Activated naive CD4-positive, alpha-beta T cell treated with anti-CD3 and anti-CD28 coated beads, Interleukin-2, amount 50 U/mL, for 16 hours (primary cell): ENCODE measurements around the gene TSPOAP1.

Experiments used
- DNase-seq: peaks from one replicate; pipeline ENCODE4 v3.0.0-alpha.2; 2020

Gene TSPOAP1

DNA sequence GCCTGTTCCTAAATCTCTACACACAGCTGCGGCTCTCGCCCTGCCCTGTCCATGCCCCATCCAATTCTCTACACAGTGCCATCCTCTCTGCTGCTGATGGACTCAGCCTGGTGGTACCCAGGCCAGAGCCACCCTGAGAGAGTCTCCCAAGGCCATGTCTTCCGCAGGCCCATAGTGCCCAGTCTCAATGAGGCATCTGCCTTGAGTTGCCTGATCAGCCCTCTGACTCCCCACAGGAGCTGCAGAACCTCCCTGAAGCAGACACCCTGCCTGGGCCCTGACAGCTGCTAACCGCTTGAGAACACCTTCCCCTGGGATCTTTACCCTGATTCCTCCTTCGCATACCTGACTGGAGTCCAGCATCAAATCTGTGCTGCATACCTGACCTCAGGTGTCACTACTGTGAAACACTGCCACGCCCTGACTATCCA, 13.3 kb downstream of the TSPOAP1 start:
- no peak for DNase-seq

DNA sequence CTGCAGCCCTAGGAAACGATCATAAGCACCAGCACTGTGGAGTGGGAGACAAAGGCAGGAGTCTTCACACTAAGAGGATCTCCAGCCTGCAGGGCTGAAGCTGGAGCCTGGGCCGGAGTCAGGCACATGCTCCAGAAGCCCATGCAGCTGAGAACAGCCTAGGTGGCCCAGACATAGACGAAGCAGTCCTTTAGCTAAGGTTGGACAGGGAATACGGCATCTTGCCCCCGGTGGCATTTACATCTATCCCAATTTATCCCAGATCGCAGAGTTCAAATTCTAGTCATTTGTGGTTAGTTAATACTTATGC, 13.9 kb downstream of the TSPOAP1 start:
- DNase-seq: no peak

DNA sequence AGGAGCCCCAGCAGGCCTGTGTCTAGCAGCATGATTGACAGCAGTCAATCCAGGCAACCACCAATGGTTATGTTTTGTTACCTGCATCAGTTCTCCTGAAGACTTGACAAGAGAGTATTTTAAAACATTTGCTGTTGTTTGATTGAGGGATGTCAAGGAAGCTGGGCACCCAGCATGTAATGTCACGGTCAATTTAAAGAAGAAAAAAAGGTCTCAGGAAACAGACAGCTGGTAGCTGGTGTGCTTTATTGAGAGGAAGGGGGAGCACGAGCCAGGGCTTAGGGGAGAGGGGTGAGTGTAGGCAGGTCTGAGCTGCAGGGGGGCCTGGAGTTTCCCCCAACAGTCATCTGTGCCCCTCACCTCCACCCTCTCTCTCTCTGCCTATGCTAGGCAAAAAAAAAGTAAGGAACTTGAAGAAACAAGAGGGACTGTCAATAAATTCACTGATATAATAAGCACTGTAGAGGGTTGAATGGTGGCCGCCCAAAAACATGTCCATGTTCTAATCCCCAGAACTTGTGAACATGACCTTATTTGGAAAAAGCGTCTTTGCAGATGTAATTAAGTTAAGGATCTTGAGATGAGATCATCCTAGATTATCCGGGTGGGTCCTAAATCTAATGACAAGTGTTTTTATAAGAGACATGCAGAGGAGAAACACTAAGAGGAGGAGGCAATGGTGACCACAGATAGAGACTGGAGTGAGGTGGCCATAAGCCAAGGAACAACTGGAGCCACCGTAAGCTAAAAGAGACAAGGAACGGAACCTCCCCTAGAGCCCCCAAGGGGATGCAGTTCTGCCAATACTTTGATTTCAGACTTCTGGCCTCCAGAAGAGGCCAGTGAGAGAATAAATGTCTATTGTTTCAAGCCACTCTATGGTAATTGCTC, 14.5 kb downstream of the TSPOAP1 start:
- DNase-seq: no peak

DNA sequence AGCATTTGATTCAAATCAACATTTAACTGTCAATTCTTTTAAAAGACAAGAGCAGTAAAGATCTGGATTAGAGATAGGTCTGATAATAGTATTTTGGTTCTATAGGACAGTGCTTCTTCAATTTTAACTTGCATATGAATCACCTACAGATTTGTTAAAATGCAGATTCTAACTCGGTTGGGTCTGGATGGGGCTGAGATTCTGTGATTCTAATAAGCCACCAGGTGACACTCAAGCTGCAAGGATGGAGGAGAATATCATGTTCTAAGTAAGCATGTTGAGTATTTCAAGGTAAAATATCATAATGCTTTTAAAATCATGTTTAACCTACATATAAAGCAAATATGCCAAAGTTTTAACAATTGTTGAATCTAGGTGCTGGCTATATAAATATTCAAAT, 15.8 kb downstream of the TSPOAP1 start:
- no peak for DNase-seq

DNA sequence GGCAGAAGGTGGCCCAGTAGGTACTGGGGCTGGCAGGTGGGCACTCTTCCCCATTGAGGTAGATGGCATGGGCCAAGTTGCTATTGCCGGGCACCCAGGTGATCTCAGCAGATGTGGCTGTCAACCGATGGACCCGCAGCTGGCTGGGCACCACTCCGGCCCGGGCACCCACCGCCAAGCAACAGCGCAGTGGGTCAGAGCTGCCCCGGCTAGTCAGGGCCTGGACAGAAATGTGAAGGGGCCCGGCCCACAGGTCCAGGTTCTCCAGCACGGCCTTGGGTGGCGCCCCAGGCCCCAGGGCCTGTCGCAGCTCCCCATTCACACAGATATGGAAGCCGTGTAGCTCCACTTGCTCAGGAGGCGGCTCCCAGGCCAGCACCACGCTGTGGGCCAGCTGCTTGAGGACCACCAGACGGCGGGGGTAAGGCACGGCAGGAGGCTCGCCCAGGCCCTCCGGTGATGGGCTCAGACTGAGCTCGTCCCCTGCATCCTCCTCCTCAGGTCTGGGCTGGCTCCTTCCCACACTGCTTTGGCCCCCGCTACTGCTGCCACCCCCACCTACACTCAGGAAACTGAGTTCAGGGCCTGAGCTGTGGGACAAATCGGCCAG, 16.5 kb downstream of the TSPOAP1 start:
- DNase-seq: no peak

DNA sequence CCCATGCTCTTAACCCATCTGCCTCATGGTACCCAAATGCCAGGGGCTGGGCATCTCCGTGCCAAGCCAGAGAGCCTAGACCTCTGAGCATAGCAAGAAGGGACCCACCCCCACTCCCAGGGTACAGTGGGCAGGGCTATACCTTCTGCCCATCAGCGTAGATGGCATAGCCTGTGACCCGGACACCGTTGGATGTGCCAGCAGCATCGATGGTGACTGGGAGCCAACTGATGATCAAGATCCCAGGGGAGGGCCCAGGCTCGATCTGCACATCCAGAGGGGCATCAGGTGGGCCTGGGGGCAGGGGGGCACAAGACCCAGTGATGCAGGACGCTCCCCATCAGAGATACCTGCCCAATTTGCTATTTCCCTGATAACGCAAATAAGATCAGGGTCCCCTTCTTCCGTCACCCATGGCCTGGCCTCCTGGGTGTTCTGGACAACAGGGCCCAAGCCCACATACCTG, 17.1 kb downstream of the TSPOAP1 start:
- DNase-seq: no peak

DNA sequence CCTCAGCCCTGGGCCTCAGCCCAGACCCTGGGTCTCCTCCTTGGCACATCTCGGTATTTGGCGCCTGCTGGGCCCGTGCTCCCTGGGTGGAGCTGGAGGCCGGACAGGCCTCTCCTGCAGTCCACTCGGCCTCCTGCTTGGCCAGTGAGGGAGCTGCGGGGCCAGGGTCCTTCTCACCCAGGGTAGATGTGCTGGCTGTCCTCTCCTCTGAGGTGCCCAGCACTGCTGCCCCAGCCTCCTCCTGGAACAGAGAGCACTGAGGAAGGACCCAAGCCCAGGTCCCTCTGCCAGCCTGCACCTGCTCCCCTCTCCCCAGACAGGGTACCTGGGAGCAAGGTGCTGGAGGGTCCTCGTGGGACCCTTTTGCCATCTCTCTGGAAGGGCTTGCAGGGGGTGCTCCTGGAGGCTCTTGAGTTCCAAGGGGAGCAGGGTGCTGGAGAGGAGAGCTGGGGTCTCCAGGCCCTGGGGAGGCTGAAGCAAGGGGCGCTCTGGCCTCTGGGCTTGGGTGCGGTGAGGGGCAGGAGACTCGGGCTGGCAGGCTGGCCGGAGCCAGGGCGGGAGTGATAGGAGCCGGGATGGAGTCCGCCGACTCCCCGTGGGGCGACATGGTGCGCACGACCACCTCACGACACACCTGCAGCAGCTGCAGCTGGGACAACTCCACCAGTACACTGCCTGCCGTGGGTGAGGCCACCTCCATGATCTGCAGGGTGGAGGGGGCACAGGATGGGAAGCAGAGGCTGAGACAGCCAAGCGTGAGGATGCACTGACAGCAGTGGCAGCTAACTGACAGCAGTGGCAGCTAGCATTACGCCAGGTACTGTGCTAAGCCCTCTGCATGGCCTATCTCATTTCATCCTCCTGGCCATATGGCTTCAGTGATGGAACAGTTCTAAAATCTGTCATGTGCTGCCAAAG, 17.8 kb downstream of the TSPOAP1 start:
- no peak for DNase-seq

DNA sequence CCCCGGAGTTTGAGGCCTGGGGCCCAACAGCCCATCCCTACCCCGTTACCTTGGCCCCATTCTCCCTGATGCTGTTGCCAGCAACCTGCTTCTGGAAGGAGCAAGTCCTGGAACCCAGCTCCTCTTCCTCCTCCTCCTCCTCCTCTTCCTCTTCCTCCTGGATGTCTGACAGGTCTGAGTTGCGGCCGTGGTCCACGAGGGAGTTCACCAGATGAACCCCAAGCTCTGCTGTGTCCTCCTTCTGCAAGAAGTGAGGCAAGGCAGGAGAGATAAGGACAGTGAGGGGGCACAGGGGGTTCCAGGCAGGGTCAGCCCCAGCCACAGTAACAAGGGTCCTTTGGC, 18.7 kb downstream of the TSPOAP1 start:
- DNase-seq: no peak

DNA sequence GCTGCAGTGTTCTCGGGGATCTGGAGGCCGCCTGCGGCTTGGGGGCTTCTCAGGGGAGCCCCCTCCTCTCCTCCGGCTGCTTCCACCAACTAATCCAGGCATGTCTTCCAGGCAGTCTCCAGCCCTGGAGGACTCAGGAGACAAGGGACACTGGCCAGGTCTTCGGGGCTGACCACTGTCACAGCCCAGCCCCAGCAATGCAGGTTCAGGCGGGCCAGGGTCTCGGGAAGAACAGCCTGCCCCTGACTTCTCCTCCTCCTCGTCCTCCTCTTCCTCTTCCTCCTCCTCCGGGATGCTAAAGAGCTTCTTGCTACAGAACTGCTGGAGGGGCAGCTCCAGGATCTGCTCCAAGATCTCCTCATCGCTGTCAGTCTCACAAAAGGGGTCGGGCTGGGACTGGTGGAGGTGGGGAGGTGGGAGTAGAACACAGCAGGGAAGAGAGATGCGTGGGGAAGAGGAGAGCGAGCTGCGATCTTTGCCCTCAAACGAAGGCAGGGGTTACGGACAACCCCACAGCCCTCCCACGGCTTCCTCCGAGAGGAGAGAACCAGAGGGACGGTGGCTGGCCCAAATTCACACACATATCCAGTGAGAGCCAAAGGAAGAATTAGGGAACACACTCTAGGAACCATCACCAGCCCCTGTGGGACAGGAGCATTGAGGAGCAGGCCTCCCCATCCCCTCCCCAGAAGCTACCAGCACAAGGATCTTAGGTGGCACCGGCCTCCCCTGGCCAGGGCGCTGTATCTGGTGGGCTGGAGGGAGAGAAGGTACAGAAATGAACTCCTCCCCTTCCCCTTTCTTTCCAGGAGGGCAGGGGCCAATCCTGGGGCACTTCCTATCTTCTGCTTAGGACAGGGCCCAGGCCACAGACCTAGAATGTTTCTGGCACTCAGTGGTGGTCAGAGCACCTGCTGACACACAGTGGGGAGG, 19.3 kb downstream of the TSPOAP1 start:
- no peak for DNase-seq

DNA sequence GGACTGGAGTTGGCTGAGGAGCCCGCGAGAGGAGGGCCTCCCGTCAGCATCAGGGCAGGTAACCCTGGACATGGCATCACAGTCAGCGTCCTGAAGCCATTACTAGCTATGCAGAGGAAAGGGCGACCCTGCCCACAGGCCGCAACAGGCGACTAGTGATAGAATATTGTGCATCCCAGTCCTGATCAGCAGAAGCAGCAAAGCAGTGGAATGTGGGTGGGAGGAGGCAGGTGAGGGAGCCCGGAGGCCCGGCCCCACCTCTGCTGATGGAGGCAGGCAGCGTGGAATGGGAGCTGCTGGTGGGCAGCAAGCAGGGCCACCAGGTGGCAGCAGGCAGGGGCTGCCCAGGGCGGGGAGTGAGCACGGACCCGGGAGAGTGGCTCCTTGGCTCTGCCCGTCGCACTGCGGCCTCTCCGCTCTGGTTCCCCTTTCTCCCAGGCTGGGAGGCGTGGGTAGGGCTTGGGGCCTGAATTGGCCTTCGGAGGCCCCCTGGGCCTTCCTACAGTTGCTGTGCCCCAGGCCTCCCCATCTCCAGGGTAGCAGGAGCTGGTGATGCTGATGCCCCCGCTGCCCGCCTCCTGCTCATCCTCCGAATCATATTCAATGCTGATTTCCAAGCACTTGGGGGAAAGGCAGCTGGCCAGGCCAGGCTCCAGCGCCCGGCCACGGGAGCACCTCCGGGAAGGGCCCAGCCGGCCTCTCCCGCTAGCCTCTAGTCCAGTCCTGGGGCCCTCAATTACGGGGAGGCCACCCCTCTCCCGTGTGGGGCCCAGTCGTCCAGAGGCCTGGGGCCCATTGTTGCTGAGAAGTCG, 20.2 kb downstream of the TSPOAP1 start:
- no peak for DNase-seq

DNA sequence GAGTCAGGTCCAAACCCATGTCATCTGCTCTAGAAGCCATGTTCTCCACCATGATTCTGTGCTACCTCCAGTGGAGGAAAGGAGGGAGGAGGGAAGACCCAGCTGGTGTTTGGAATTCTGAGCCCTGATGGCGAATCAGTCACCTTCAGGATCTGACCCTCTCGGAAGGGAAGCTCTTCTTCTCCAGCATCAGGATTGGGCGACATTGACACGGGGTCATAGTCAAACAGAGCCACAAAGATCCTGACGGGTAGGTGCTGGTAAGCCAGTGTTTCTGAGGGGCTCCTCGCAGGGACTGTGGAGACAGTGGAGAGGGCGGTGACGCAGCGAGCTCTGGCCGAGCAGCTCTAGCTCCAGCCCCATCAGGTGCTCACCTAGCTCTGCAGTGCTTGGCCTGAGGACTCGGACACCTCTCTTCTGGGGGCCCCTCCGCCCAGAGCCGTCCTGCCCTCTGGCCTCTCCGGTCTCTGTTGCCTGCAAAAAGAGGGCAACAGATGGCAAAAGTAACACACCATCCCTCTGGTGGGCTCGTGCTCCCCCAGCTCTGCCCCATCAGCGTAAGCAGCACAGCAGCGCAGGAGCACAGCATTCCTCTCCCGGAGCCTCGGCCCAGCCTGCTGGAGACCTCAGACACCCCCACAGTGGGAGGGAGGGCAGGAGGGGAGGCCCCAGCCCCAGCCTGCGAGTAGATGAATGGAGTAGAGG, 21.0 kb downstream of the TSPOAP1 start:
- DNase-seq: no peak

DNA sequence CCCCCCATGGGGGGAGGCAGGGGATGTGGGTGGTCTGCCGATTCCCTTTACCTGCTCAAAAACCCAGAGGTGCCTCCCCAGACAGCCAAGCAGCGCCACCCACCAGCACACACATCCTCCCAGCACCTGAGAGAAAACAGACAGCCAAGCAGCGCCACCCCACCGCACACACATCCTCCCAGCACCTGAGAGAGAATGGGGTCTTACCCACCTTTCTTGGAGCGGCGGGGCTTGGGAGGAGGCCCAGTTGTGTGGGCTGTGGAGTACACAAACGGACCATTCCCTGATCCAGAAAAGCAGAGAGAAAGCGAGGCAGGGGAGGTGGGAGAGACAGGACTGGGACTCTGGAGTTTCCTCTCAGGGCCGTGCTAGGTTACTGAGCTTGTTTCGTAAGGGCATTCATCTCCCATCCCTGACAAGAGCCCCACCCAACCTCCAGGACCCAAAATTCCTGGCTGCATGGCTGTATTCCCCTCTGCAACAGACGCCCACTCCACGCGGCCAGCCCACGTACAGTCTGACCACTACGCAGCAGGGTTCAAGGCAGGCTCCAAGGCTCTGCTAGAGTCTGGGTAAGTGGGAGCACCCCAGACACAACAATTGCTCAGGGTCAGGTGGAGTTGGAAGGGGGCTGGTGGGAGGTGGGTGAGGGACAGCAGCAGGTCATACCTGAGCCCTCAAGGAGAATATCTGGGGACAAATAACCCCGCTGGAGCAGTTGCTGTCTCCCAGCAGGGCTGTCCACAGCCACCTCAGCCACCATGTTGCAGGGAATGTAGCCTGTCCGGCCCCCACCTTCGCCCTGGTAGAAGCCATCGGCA, 22.3 kb downstream of the TSPOAP1 start:
- DNase-seq: no peak

DNA sequence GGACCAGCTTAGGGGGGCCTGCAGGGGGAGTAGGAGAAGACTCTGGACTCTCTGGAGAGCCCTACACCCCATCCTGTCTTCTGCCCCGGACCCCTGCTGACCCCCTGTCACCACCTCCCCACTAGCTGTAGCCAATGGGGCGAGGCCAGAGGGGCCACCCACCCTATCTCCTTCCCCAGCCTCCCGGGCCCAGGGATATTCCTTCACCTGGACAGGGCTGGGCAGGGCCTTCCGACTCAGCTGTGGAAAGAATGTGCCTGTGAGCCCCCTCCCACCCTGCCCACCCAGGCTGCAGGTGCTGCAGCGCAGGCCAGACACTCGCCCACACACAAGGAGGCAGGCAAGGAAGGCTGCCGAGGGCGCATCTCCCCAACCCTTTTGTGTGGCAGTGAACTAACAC, 23.0 kb downstream of the TSPOAP1 start:
- DNase-seq: no peak

DNA sequence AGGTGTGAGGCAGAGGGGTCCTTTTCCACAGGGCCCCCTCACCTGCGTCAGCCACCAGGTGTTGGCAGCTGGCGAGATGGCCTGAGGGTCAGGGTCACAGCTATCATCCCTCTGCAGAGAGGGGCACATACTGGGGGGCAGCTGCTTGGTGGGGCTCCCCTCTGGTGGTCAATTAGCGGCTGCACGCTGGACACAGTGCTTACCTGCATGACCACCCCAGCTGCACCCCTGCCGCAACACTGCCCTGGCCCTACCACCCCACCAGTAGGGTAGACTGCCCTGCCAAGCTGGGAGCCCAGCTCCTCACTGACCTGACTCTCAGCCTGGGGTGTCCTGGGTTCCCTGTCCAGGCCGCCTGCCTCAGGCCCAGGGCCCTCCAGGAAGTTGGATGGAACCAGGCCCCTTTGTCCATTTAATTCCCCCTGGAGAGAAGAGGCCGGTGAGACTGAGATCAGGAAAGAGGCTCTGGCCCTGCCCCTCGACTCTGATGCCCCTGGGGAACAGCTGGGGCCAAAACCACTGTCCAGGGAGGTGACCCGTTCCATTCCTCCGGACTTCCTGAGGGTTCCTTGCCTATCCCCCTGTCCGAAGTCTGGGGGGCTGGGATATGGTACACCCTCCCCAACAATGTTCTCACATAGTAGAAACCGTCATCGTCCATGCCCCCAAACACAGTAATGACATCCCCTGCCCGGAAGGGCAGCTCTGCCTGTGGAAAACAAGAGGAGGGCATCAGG, 23.7 kb downstream of the TSPOAP1 start:
- DNase-seq: no peak

DNA sequence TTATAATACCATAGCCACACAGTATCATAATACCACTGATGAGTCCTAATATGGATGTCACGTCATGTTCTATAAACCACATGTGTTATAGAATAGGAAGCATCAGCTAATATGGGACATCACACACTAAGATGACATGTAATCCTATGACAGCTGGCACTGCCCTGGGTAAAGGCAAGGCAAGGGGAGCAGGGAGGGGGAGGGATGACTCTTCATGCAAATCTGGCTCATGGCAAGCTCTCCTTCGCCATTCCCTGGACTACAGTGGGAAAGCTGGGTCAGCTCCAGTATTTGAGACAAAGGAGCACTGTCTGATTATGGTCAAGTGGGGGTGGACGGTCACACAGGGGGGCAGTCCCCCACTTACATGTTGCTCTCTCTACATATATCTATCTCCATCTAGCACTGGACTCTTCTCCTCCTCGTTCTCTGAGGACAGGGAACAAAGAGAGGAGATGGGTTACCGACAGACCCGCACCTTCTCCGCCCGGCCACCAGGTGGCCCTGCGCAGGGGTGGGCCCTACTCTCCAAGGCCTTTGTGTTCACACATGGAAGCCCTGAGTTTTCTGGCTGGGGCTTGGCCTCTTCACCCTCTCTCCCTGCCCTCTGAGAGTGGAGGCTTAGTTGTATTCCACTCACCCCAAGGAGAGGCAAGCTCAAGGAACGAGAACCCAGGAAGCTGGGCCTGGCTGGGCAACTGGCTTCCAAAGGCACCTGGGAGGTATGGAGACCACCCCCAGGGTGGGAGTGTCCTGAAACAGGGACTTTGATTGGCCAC, 24.4 kb downstream of the TSPOAP1 start:
- DNase-seq: peak; percentile 65

DNA sequence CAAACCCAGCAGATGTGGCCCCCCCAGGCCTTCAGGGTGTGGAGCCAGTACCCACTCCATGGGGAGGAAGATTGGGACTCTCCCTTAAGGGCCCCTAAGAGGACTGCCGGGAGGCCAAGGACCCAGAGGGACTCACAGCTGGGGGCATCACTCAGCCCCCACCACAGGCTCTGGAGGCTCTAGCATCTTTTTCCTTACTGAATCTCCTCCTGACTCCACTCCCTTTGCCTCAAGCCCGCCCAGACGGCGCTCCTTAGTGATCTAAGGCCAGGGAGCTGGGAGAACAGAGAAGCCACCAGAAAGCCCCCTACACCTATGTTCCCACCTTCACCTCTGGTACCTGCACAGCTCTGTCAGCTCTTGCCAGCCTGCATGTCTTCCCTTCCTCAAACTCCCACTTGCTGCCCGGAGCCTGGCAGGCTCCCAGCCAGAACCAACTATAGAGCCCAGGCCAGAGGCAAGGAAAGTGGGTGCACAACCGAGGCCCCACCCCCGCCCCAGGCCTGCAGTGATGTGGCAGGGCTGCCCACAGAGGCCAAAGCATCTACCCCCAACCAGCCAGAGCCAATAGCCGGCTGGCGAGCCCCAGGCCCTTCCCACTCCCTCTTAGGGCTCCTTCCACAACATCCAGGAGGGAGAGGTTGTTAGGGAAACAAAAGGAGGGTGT, 25.5 kb downstream of the TSPOAP1 start:
- DNase-seq: no peak

DNA sequence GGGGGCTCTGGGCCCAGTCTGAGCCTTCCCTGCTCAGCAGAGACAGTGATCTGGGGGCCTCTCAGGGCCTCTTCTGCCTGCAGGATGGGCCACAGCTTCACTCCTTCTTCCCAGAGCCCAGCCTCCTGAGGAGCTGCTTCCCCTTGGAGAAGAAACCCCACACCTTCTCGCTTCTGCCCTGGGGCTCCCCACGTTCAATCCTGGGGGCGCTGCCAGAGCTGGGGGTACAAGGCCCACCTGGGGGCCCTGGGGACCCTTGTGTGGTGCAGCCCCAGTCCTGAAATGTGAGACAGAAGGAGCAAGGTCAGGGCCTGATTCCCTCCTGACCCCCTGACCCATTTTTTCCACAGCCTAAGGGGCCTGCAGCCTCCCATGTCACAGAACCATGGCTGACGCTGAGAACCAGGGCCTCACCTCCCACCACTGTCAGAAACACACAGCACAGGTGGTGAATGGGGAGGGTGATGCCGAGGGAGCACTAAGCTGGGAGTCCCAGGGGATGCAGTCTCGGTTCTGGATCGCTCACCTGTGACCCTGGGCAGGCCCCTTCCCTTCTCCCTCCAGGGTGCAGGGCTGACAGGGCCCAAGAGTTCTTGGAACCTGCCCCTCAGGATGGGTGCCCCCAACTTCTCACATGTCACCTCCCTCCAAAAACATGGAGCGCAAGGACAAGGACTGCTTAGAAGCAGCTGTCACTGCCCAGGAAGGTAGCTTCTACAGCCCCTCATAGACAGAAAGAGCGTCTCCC, 26.2 kb downstream of the TSPOAP1 start:
- DNase-seq: no peak
